Ishikawa (cell line): Measurements from ENCODE around the gene CLMN.

Experiments used
- FOXM1 ChIP-seq: IDR thresholded peaks from 2 replicates; pipeline ENCODE4 v1.6.1; 2012; ENCODE audit warnings: low read depth, borderline replicate concordance
- RAD21 ChIP-seq: IDR thresholded peaks from 2 replicates; pipeline ENCODE4 v1.6.1; 2012; ENCODE audit warnings: low read depth
- TAF1 ChIP-seq: IDR thresholded peaks from 2 replicates; pipeline ENCODE4 v1.6.1; 2012; ENCODE audit warnings: low read depth, mild to moderate bottlenecking
- YY1 ChIP-seq: IDR thresholded peaks from 2 replicates; pipeline ENCODE4 v1.6.1; 2012; ENCODE audit warnings: low read depth
- TF ChIP-seq, protein P1 (sequence below): IDR thresholded peaks from 2 replicates; pipeline ENCODE4 v1.6.1; 2012
- TF ChIP-seq, protein P2 (sequence below): IDR thresholded peaks from 2 replicates; pipeline ENCODE4 v1.6.1; 2012

DNA sequence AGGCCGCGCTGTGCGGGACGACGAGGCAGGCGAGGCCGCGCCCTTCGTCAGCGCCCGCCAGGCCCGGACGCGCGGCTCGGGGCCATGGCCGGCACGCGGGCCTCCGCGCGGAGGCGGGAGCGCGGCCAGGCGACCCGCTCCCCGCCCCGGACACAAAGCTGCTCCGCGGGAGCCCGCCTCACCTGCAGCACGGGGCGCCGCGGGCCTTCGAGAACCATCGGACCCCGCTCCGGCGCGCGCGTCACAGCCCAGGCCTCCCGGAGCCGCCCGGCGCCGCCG, 162.7 kb downstream of the CLMN start:
- TF ChIP-seq, protein P1, sequence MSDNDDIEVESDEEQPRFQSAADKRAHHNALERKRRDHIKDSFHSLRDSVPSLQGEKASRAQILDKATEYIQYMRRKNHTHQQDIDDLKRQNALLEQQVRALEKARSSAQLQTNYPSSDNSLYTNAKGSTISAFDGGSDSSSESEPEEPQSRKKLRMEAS = no peak
- no peak for TF ChIP-seq FOXM1
- TF ChIP-seq YY1 = no peak
- no peak for TF ChIP-seq RAD21
- TF ChIP-seq TAF1 = no peak
- TF ChIP-seq, protein P2, sequence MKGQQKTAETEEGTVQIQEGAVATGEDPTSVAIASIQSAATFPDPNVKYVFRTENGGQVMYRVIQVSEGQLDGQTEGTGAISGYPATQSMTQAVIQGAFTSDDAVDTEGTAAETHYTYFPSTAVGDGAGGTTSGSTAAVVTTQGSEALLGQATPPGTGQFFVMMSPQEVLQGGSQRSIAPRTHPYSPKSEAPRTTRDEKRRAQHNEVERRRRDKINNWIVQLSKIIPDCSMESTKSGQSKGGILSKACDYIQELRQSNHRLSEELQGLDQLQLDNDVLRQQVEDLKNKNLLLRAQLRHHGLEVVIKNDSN = no peak
